Endodermal cell (in vitro differentiated cells): ENCODE results near the gene MAPK10. TPM values are rescaled to one million over a fixed set of nuclear protein-coding genes. Genes with fewer than 3 reads are reported as not detected.

Experiments
- DNase-seq: peaks from one replicate; pipeline ENCODE4 v3.0.0-alpha.2; 2017
- H3K27ac ChIP-seq: 2 replicates; pipeline ENCODE4 v1.5.1; 2013; ENCODE audit warnings: mild to moderate bottlenecking, low read depth, low read length, moderate library complexity
- H3K27me3 ChIP-seq: 2 replicates; pipeline ENCODE4 v1.6.1; 2013; ENCODE audit warnings: mild to moderate bottlenecking, low read length, moderate library complexity; ENCODE audit not compliant: insufficient read depth, control insufficient read depth, poor library complexity, severe bottlenecking
- H3K36me3 ChIP-seq: 2 replicates; pipeline ENCODE4 v1.7.0; 2013; ENCODE audit warnings: mild to moderate bottlenecking, low read length, moderate library complexity; ENCODE audit not compliant: control insufficient read depth, insufficient read depth
- H3K4me1 ChIP-seq: one replicate; pipeline ENCODE4 v1.7.0; 2013; ENCODE audit warnings: low read length; ENCODE audit not compliant: control insufficient read depth, insufficient read depth
- H3K4me3 ChIP-seq: 2 replicates; pipeline ENCODE4 v1.5.1; 2013; ENCODE audit warnings: mild to moderate bottlenecking, low read length, moderate library complexity
- H3K9ac ChIP-seq: 2 replicates; pipeline ENCODE4 v1.6.1; 2013; ENCODE audit warnings: mild to moderate bottlenecking, low read length, moderate library complexity; ENCODE audit not compliant: poor library complexity, severe bottlenecking; ENCODE audit errors: extremely low read depth
- H3K9me3 ChIP-seq: 2 replicates; pipeline ENCODE4 v1.6.1; 2013; ENCODE audit warnings: mild to moderate bottlenecking, low read length, moderate library complexity; ENCODE audit not compliant: control insufficient read depth
- H3K27ac Mint-ChIP-seq: 2 replicates; pipeline ENCODE4 v1.8.0; 2020; ENCODE audit warnings: mixed read lengths
- H3K27me3 Mint-ChIP-seq: 2 replicates; pipeline ENCODE4 v1.8.0; 2021; ENCODE audit warnings: mild to moderate bottlenecking, mixed read lengths; ENCODE audit not compliant: insufficient read depth
- H3K36me3 Mint-ChIP-seq: 2 replicates; pipeline ENCODE4 v1.8.0; 2020; ENCODE audit warnings: low read depth, mixed read lengths
- H3K4me1 Mint-ChIP-seq: 2 replicates; pipeline ENCODE4 v1.8.0; 2020; ENCODE audit warnings: mixed read lengths
- H3K4me3 Mint-ChIP-seq: 2 replicates; pipeline ENCODE4 v1.8.0; 2020; ENCODE audit warnings: mild to moderate bottlenecking, moderate library complexity, mixed read lengths
- H3K9me3 Mint-ChIP-seq: 2 replicates; pipeline ENCODE4 v1.8.0; 2020; ENCODE audit warnings: mild to moderate bottlenecking, mixed read lengths
- WGBS, 2 experiments: methylation state at CpG; one replicate each; pipeline versions ENCODE4 v1.1.5 to v1.1.7; 2013; ENCODE audit warnings: missing lambda C conversion rate in 2 of 2, mixed read lengths in 1 of 2; ENCODE audit not compliant: insufficient coverage in 1 of 2, insufficient read length in 1 of 2; 5-methylcytosine and 5-hydroxymethylcytosine counted together
- total RNA-seq, 2 donors: library from RNA; stranded (reverse); fragmentation: NEBNext Ultra II Directional in 1 of 2; extraction: Animal tissue kit (Norgen Biotek cat#: 25700) in 1 of 2; gene quantifications; 2 replicates in 1 of 2; 3 replicates in 1 of 2; pipeline ENCODE4 v1.2.1, GENCODE V29; 2021
- TF ChIP-seq, protein P1 (sequence below): fragments of 200-600 bp; sonication (generic); conservative IDR thresholded peaks from 2 replicates; pipeline ENCODE4 v1.5.0; 2021; ENCODE audit warnings: antibody characterized with exemption, mild to moderate bottlenecking

Gene MAPK10
- total RNA-seq, 2 donors from 2014 or later: 45.1 to 70.2 TPM

DNA sequence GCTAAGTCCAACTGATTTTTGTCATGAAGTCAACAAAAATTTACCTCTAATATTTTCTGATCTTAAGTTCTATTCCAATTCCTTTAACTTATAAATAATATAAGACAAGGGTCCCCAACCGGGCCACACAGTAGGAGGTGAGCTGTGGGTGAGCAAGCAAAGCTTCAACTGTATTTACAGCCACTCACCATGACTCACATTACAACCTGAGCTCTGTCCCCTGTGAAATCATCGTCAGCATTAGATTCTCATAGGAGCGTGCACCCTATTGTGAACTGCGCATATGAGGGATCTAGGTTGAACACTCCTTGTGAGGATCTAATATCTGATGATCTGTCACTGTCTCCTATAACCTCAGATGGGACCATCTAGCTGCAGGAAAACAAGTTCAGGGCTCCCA, 227.4 kb downstream of the MAPK10 start:
- H3K4me3 Mint-ChIP-seq: no peak overlapping the region
- no peaks in the 10 kb centered on the region for H3K27me3 ChIP-seq
- no peaks in the 10 kb centered on the region for H3K36me3 ChIP-seq
- H3K9me3 Mint-ChIP-seq: peaks cover 8% of the 10 kb centered on the region
- WGBS, 2 experiments: 96 to 97% methylated on average over 3 to 4 of the region's 4 CpGs
- H3K9ac ChIP-seq: no peak overlapping the region
- DNase-seq: no peak
- H3K4me1 ChIP-seq: no peaks in the 10 kb centered on the region
- H3K27me3 Mint-ChIP-seq: no peaks in the 10 kb centered on the region
- no peak overlapping the region for H3K27ac Mint-ChIP-seq
- H3K27ac ChIP-seq: no peak overlapping the region
- TF ChIP-seq, protein P1, sequence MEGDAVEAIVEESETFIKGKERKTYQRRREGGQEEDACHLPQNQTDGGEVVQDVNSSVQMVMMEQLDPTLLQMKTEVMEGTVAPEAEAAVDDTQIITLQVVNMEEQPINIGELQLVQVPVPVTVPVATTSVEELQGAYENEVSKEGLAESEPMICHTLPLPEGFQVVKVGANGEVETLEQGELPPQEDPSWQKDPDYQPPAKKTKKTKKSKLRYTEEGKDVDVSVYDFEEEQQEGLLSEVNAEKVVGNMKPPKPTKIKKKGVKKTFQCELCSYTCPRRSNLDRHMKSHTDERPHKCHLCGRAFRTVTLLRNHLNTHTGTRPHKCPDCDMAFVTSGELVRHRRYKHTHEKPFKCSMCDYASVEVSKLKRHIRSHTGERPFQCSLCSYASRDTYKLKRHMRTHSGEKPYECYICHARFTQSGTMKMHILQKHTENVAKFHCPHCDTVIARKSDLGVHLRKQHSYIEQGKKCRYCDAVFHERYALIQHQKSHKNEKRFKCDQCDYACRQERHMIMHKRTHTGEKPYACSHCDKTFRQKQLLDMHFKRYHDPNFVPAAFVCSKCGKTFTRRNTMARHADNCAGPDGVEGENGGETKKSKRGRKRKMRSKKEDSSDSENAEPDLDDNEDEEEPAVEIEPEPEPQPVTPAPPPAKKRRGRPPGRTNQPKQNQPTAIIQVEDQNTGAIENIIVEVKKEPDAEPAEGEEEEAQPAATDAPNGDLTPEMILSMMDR: no peak
- no peak overlapping the region for H3K4me3 ChIP-seq
- H3K36me3 Mint-ChIP-seq: peaks cover 7% of the 10 kb centered on the region
- H3K9me3 ChIP-seq: no peaks in the 10 kb centered on the region
- H3K4me1 Mint-ChIP-seq: no peaks in the 10 kb centered on the region

GRCh38 chr4:86131456-86131855, 228.4 kb downstream of the MAPK10 start:
- Mint-ChIP-seq H3K9me3 (peaks cover 5% of the 10 kb centered on the region), H3K4me3 (no peak overlapping the region), H3K4me1 (no peaks in the 10 kb centered on the region), H3K36me3 (peaks cover 5% of the 10 kb centered on the region), H3K27ac (no peak overlapping the region), H3K27me3 (no peaks in the 10 kb centered on the region)
- Histone ChIP-seq H3K4me3 (no peak overlapping the region), H3K27me3 (no peaks in the 10 kb centered on the region), H3K36me3 (no peaks in the 10 kb centered on the region), H3K9ac (no peak overlapping the region), H3K9me3 (no peaks in the 10 kb centered on the region), H3K4me1 (no peaks in the 10 kb centered on the region), H3K27ac (no peak overlapping the region)
- no peak for DNase-seq
- 84% methylated on average over 2 of the region's 2 CpGs; no CpG with 5 or more reads in 1 of the 2 experiments for WGBS, 2 experiments
- TF ChIP-seq, protein P1: no peak

- H3K27me3 ChIP-seq: no peaks in the 10 kb centered on the region
- WGBS, 2 experiments: 98 to 100% methylated on average over 1 to 2 of the region's 2 CpGs
- TF ChIP-seq, protein P1: no peak
- no peaks in the 10 kb centered on the region for H3K4me1 Mint-ChIP-seq
- no peaks in the 10 kb centered on the region for H3K27me3 Mint-ChIP-seq
- peaks cover 3% of the 10 kb centered on the region for H3K36me3 Mint-ChIP-seq
- H3K4me3 Mint-ChIP-seq: no peak overlapping the region
- no peak overlapping the region for H3K9ac ChIP-seq
- no peaks in the 10 kb centered on the region for H3K36me3 ChIP-seq
- DNase-seq: no peak
- no peak overlapping the region for H3K27ac Mint-ChIP-seq
- H3K9me3 Mint-ChIP-seq: peaks cover 2% of the 10 kb centered on the region
- H3K27ac ChIP-seq: no peak overlapping the region
- H3K4me3 ChIP-seq: no peak overlapping the region
- no peaks in the 10 kb centered on the region for H3K4me1 ChIP-seq
- H3K9me3 ChIP-seq: no peaks in the 10 kb centered on the region
Measured at GRCh38 chr4:86130160-86130933, 229.5 kb downstream of the MAPK10 start.
